Hematopoietic multipotent progenitor cell treated with erythropoietin and hydrocortisone succinate and interleukin-3 and kit ligand, for 17 days (in vitro differentiated cells): ENCODE data around the gene OAS2.
A peak's percentile ranks its signal among the peaks of the same experiment; 100 is the strongest.
"Not testable (repeated sequence)": the region's sequence is repeated elsewhere in the genome, so short reads cannot be mapped to it uniquely, and the experiment has no call there.

Source experiments
- DNase-seq: peaks from one replicate; pipeline ENCODE4 v3.0.0-alpha.2; 2015; ENCODE audit warnings: low spot score

The OAS2 gene

DNA sequence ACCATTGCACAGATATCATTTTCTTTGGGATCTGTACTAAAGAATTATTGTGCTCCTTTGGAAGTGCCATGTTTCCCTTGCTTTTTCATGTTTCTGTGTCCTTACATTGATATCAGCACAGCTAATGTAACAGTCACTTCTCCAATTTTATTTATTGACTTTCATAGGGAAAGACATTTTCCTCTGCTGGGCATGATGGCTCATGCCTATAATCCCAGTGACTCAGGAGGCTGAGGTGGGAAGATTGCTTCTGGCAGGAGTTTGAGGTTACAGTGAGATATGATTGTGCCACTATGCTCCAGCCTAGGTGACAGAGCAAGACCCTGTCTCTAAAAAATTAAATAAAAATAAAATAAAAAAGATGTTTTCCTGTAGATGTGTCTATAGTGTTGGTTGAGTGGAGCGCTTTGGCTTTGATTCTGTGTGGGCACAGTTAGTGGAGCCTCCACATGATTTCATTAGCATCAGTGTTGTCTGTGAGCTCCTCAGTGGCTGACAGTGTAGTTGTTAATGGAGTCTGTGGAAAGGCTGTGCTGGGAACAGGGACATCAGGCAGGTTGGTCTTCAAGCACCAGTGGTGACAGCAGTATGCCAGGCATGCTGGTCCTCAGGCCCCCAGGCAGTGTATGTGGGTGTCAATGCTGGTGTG, 7.4 kb downstream of the OAS2 start:
- no peak for DNase-seq

- DNase-seq, result no peak
Observed at GRCh38 chr12:112986291-112986800, 8.0 kb downstream of the OAS2 start.

GRCh38 chr12:112987561-112987960, 9.2 kb downstream of the OAS2 start:
- no peak for DNase-seq

DNA sequence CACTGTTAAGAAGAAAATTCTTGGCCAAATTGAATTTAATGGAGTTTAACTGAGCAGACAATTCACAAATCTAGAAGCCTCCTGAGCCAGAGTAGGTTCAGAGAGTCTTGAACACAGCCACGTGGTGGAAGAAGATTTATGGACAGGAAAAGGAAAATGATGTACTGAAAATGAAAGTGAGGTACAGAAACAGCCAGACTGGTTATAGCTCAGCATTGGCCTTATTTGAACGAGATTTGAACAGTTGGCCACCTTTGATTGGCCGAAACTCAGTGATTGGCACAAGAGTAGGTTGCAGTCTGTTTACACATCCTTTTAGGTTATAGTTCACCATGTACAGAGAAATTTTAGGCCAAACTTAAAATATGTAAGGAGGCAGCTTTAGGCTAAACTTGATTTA, 9.9 kb downstream of the OAS2 start:
- no peak for DNase-seq

- not testable (repeated sequence) for DNase-seq
Observed at GRCh38 chr12:112988823-112989385, 10.6 kb downstream of the OAS2 start.

DNA sequence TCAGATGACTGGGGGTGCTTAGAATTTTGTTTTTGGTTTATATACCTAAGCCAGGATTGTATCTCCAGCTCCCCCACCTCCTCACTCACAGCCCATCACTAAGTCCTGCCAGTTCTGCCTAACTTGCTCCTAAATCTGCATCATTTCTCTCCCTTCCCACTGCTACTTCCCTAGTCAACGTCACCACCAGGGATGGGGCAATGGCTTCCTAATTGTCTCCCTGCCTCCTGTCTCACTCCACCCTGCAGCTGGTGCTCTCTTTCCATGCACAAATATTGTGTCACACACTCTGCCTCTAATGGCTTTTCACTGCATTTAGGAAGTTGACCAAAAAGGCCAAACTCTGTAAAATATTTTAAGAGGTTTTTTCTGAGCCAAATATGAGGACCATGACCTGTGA, 11.5 kb downstream of the OAS2 start:
- no peak for DNase-seq

GRCh38 chr12:112992541-112993398, 14.5 kb downstream of the OAS2 start:
- DNase-seq, result peak; percentile 53

- DNase-seq, result no peak
Observed at GRCh38 chr12:112995008-112995407, 16.7 kb downstream of the OAS2 start.

GRCh38 chr12:112996501-112996900, 18.2 kb downstream of the OAS2 start:
- DNase-seq, result no peak

- DNase-seq, result no peak
Observed at GRCh38 chr12:112997506-112997905, 19.2 kb downstream of the OAS2 start.

GRCh38 chr12:112998987-112999767, 20.9 kb downstream of the OAS2 start:
- no peak for DNase-seq

DNA sequence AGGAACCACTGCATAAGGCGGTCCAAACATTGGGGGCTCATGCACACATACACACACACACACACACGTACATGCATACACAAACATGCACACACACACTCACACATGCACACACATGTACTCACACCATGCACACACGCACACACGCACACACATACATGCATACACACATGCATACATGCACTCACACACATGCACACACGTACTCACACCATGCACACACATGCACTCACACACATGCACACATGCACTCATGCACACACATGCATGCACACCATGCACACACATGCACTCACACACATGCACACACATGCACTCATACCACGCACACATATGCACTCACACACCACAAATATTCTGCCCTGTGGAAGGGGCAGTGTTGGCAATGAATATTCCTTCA, 22.1 kb downstream of the OAS2 start:
- DNase-seq, result no peak

GRCh38 chr12:113002155-113002554, 23.8 kb downstream of the OAS2 start:
- DNase-seq, result no peak

DNA sequence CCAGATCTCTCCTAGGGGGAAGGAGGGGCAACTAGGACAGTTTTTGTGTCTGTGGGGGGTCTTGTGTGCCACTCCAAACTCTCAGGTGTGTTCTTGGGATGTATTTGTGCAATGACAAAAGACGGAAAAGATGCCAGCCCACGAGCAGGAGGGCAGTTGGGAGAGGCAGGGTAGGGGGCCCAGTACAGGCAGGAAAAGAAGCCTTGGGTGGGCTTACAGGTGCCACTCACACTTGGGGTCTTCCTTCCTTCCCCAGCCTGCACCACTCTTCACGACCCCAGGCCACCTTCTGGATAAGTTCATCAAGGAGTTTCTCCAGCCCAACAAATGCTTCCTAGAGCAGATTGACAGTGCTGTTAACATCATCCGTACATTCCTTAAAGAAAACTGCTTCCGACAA, 24.4 kb downstream of the OAS2 start:
- no peak for DNase-seq

DNA sequence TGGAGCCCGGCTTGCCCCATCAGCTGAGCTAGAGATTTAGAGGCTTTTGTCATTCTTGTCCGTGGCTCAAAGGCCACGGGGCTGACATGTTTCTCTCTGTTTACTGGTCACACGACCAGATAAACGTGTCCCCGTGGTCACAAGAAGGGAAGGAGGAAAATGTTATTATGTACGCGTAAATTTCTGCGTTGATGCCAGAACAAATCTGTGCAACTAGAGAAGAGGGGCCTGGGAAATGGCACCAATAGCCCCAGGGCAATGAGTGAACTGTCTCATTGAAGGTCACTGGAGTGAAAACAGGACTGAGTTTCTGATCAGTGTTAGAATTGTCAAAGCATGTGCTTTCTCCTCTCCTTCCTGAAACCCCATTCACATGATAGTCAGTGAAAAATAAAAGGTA, 25.3 kb downstream of the OAS2 start:
- DNase-seq, result no peak

DNA sequence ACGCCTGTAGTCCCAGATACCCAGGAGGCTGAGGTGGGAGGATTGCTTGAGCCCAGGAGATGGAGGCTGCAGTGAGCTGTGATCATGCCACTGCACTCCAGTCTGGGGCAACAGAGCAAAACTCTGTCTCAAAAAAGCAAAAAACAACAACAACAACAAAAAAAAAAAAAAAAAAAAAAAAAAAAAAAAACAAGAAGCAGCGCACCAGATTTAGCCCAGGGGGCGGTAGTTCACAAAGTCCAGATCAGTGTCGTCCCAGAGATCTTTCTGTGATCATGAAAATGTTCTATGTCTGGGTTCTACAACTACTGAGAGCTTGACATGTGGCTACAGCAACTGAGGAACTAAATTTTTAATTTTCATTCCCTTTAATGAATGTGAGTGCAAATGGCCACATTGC, 27.4 kb downstream of the OAS2 start:
- DNase-seq, result no peak

- no peak for DNase-seq
Observed at GRCh38 chr12:113006206-113006605, 27.9 kb downstream of the OAS2 start.

- DNase-seq, result no peak
Observed at GRCh38 chr12:113006641-113007040, 28.3 kb downstream of the OAS2 start.

GRCh38 chr12:113007166-113007565, 28.8 kb downstream of the OAS2 start:
- DNase-seq, result no peak

- no peak for DNase-seq
Observed at GRCh38 chr12:113010701-113011100, 32.4 kb downstream of the OAS2 start.

DNA sequence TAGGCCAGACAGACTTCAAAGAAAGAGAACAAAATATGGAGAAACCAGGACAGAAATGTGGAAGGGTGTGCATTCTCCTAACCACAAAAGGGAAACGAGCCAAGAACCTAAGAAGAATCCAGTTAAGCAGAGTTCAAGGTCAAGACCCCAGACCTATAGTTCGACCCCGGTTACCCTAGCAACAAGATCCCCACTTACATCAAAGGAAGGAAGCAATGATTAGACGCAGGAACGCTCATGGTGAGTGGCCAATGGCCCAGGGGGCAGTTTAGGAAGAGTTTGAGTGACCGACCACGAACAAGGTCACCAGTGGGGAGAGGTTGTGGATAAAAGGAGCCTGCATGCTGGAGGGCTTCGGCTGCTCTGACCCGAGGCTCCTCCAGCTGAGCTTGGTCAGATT, 36.2 kb downstream of the OAS2 start:
- no peak for DNase-seq

GRCh38 chr12:113016796-113017195, 38.5 kb downstream of the OAS2 start:
- no peak for DNase-seq
